HepG2 (cell line): Measurements from ENCODE around the gene TNFRSF6B. TPM values are rescaled to one million over a fixed set of nuclear protein-coding genes. Genes with fewer than 3 reads are reported as not detected.

Experiments used
- CCAR2 ChIP-seq: fragments of 200-400 bp; formaldehyde crosslinking; optimal IDR thresholded peaks from 2 replicates; pipeline ENCODE3; 2018; ENCODE audit warnings: low read depth, mild to moderate bottlenecking, low read length, moderate library complexity
- JARID2 ChIP-seq: sonication (generic); formaldehyde crosslinking; IDR thresholded peaks from 2 replicates; pipeline ENCODE4 v1.8.1; 2023; ENCODE audit warnings: missing genetic modification reagents, inconsistent platforms; ENCODE audit not compliant: insufficient replicate concordance
- NBN ChIP-seq: fragments of 450-650 bp; conservative IDR thresholded peaks from 2 replicates; pipeline ENCODE4 v1.6.1; 2017
- NFKBIZ ChIP-seq: IDR thresholded peaks from 2 replicates; pipeline ENCODE4 v1.6.1; 2018; ENCODE audit warnings: missing genetic modification reagents, missing compliant biosample characterization
- NPAS2 ChIP-seq: sonication (generic); formaldehyde crosslinking; IDR thresholded peaks from 2 replicates; pipeline ENCODE4 v1.8.0; 2022; ENCODE audit warnings: mild to moderate bottlenecking, missing genetic modification reagents, borderline replicate concordance
- PAF1 ChIP-seq: IDR thresholded peaks from 2 replicates; pipeline ENCODE4 v1.6.1; 2016; ENCODE audit warnings: missing genetic modification reagents, missing compliant biosample characterization
- SMAD3 ChIP-seq: sonication (generic); formaldehyde crosslinking; IDR thresholded peaks from 2 replicates; pipeline ENCODE4 v1.4.0; 2020; ENCODE audit warnings: missing genetic modification reagents
- TEAD3 ChIP-seq: optimal IDR thresholded peaks from 2 replicates; pipeline ENCODE3; 2016; ENCODE audit warnings: borderline replicate concordance
- YEATS4 ChIP-seq: sonication (generic); formaldehyde crosslinking; IDR thresholded peaks from 2 replicates; pipeline ENCODE4 v1.4.0; 2020; ENCODE audit warnings: missing genetic modification reagents, borderline replicate concordance
- ZFP90 ChIP-seq: sonication (generic); formaldehyde crosslinking; IDR thresholded peaks from 2 replicates; pipeline ENCODE4 v1.8.0; 2022; ENCODE audit warnings: missing genetic modification reagents, mild to moderate bottlenecking, inconsistent platforms, borderline replicate concordance
- ZFX ChIP-seq: sonication (generic); formaldehyde crosslinking; IDR thresholded peaks from 2 replicates; pipeline ENCODE4 v1.4.0; 2020; ENCODE audit warnings: mild to moderate bottlenecking, low read depth, missing genetic modification reagents, moderate library complexity
- ZNF260 ChIP-seq: sonication (generic); formaldehyde crosslinking; IDR thresholded peaks from 2 replicates; pipeline ENCODE4 v1.4.0; 2020; ENCODE audit warnings: missing genetic modification reagents, low read depth, mild to moderate bottlenecking, borderline replicate concordance
- ZNF546 ChIP-seq: sonication (generic); formaldehyde crosslinking; conservative IDR thresholded peaks from 2 replicates; pipeline ENCODE4 v1.8.1; 2023; ENCODE audit warnings: mild to moderate bottlenecking, missing genetic modification reagents
- ZNF615 ChIP-seq: sonication (generic); formaldehyde crosslinking; IDR thresholded peaks from 2 replicates; pipeline ENCODE4 v1.5.0; 2020; ENCODE audit warnings: mild to moderate bottlenecking, missing genetic modification reagents, borderline replicate concordance
- ZNF644 ChIP-seq: IDR thresholded peaks from 2 replicates; pipeline ENCODE4 v1.6.1; 2016; ENCODE audit warnings: low read depth
- ZNF747 ChIP-seq: sonication (generic); formaldehyde crosslinking; IDR thresholded peaks from 2 replicates; pipeline ENCODE4 v1.8.1; 2023; ENCODE audit warnings: missing genetic modification reagents, mild to moderate bottlenecking, borderline replicate concordance
- ZNF773 ChIP-seq: sonication (generic); formaldehyde crosslinking; IDR thresholded peaks from 2 replicates; pipeline ENCODE4 v1.4.0; 2020; ENCODE audit warnings: missing genetic modification reagents, borderline replicate concordance
- ZNF841 ChIP-seq: sonication (generic); formaldehyde crosslinking; IDR thresholded peaks from 2 replicates; pipeline ENCODE4 v1.8.1; 2023; ENCODE audit warnings: missing genetic modification reagents, borderline replicate concordance
- ZNF878 ChIP-seq: sonication (generic); formaldehyde crosslinking; IDR thresholded peaks from 2 replicates; pipeline ENCODE4 v1.8.1; 2023; ENCODE audit warnings: mild to moderate bottlenecking, missing genetic modification reagents, moderate library complexity
- ZSCAN21 ChIP-seq: sonication (generic); formaldehyde crosslinking; IDR thresholded peaks from 2 replicates; pipeline ENCODE4 v1.8.0; 2022; ENCODE audit warnings: mild to moderate bottlenecking, missing genetic modification reagents, moderate library complexity, borderline replicate concordance
- ZSCAN31 ChIP-seq: sonication (generic); formaldehyde crosslinking; IDR thresholded peaks from 2 replicates; pipeline ENCODE4 v1.5.0; 2020; ENCODE audit warnings: low read depth, mild to moderate bottlenecking, missing genetic modification reagents
- polyA plus RNA-seq, 8 experiments: library from polyadenylated mRNA; depleted of rRNA in 3 of 8; stranded (reverse) in 7 of 8; unstranded in 1 of 8; fragments of >200 nt; fragmentation: Illumina TruSeq in 4 of 8; extraction: Trizol in 4 of 8; gene quantifications; 2 replicates each; pipeline versions ENCODE4 v1.2.1 to v1.2.3, GENCODE V29; 2011 to 2016; ENCODE audit warnings: low read depth in 4 of 8, missing spikeins in 1 of 8, mixed read lengths in 1 of 8; ENCODE audit not compliant: insufficient read depth in 1 of 8
- total RNA-seq, 5 experiments: library from RNA; depleted of rRNA; stranded (reverse); fragments of >200 nt; fragmentation: Illumina TruSeq; extraction: Trizol; gene quantifications; 2 replicates each; pipeline ENCODE4 v1.2.3, GENCODE V29; 2016; ENCODE audit warnings: low read depth in 1 of 5
- TF ChIP-seq, protein P1 (sequence below): sonication (generic); formaldehyde crosslinking; IDR thresholded peaks from 2 replicates; pipeline ENCODE4 v1.4.0; 2020; ENCODE audit warnings: missing genetic modification reagents, mild to moderate bottlenecking, borderline replicate concordance
- TF ChIP-seq, protein P2 (sequence below): IDR thresholded peaks from 2 replicates; pipeline ENCODE4 v1.6.1; 2016; ENCODE audit warnings: low read depth
- TF ChIP-seq, protein P3 (sequence below): sonication (generic); formaldehyde crosslinking; IDR thresholded peaks from 2 replicates; pipeline ENCODE4 v1.4.0; 2020; ENCODE audit warnings: missing genetic modification reagents; ENCODE audit errors: not compliant biosample characterization
- TF ChIP-seq, protein P4 (sequence below): fragments of 450-650 bp; IDR thresholded peaks from 2 replicates; pipeline ENCODE4 v1.6.1; 2017

Gene TNFRSF6B
- total and polyA plus RNA-seq, 2 of the 13 experiments (the other 11 are each of a cell fraction or from before 2014, with no cell fraction given) = 0.24 TPM; not detected in 1

DNA sequence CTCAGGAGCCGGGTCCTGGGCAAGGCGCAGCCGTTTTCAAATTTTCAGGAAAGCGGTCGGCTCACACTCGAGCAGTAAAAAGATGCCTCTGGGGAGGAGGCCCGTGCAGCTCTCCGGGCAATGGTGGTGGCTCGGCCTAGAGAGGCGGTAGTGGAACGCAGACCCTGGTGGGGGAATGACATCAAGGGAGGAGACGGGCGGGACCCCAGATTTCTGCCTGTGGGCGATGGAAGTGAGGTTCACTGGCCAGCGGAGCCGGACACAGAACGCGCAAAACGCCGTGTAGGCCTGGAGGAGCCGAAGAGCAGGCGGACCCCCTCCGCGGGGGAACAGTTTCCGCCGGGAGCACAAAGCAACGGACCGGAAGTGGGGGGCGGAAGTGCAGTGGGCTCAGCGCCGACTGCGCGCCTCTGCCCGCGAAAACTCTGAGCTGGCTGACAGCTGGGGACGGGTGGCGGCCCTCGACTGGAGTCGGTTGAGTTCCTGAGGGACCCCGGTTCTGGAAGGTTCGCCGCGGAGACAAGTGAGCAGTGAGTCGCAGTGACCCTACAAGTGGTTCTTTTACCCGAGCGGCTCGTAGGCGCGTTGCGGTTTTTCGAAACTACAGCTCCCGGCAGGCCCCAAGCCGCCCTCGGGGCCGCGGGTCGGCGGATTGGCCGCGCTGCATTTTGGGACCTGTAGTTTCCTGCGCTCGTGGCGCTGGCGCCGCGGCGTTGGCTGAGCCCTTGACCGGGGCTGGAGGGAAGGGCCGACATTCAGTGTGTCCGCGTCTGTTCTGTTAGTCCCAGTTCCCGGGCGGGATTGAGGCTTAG lies 38.3 kb upstream of the TNFRSF6B start, which contains the start of gene RTEL1 (continued):
- TF ChIP-seq, protein P1, sequence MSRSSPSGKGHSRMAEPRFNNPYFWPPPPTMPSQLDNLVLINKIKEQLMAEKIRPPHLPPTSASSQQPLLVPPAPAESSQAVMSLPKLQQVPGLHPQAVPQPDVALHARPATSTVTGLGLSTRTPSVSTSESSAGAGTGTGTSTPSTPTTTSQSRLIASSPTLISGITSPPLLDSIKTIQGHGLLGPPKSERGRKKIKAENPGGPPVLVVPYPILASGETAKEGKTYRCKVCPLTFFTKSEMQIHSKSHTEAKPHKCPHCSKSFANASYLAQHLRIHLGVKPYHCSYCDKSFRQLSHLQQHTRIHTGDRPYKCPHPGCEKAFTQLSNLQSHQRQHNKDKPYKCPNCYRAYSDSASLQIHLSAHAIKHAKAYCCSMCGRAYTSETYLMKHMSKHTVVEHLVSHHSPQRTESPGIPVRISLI = no peak
- TF ChIP-seq ZSCAN21 (CRISPR knock-in tag) = peak; percentile 95
- peak; percentile 93 for TF ChIP-seq JARID2 (CRISPR knock-in tag)
- no peak; the same call in 1 of the 2 replicates for TF ChIP-seq NFKBIZ
- no peak for TF ChIP-seq NPAS2 (CRISPR knock-in tag)
- TF ChIP-seq TEAD3 (CRISPR knock-in tag) = peak; percentile 77
- no peak; the same call in 1 of the 2 replicates for TF ChIP-seq ZNF878
- TF ChIP-seq ZNF615 (CRISPR knock-in tag) = 0 out of 2 replicates have a peak, but pooled peaks have one; percentile 79
- TF ChIP-seq, protein P2, sequence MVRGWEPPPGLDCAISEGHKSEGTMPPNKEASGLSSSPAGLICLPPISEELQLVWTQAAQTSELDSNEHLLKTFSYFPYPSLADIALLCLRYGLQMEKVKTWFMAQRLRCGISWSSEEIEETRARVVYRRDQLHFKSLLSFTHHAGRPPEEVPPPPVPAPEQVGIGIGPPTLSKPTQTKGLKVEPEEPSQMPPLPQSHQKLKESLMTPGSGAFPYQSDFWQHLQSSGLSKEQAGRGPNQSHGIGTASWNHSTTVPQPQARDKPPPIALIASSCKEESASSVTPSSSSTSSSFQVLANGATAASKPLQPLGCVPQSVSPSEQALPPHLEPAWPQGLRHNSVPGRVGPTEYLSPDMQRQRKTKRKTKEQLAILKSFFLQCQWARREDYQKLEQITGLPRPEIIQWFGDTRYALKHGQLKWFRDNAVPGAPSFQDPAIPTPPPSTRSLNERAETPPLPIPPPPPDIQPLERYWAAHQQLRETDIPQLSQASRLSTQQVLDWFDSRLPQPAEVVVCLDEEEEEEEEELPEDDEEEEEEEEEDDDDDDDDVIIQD (CRISPR knock-in tag) = no peak; the same call in 1 of the 2 replicates
- peak; percentile 99 for TF ChIP-seq YEATS4 (CRISPR knock-in tag)
- no peak for TF ChIP-seq ZNF260 (CRISPR knock-in tag)
- no peak for TF ChIP-seq NBN
- peak; percentile 87; the same call in 1 of the 2 replicates for TF ChIP-seq ZNF546
- TF ChIP-seq ZFX (CRISPR knock-in tag) = peak; percentile 100
- peak; percentile 32; the same call in 1 of the 2 replicates for TF ChIP-seq ZNF644 (CRISPR knock-in tag)
- TF ChIP-seq ZNF747 = peak; percentile 86
- peak; percentile 85 for TF ChIP-seq SMAD3 (CRISPR knock-in tag)
- TF ChIP-seq ZNF841 = no peak
- no peak for TF ChIP-seq PAF1 (CRISPR knock-in tag)
- peak; percentile 82 for TF ChIP-seq ZSCAN31
- TF ChIP-seq, protein P3, sequence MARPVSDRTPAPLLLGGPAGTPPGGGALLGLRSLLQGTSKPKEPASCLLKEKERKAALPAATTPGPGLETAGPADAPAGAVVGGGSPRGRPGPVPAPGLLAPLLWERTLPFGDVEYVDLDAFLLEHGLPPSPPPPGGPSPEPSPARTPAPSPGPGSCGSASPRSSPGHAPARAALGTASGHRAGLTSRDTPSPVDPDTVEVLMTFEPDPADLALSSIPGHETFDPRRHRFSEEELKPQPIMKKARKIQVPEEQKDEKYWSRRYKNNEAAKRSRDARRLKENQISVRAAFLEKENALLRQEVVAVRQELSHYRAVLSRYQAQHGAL (CRISPR knock-in tag) = peak; percentile 99
- peak; percentile 98 for TF ChIP-seq ZFP90 (CRISPR knock-in tag)
- TF ChIP-seq ZNF773 (CRISPR knock-in tag) = peak; percentile 87; the same call in 1 of the 2 replicates
- TF ChIP-seq, protein P4, sequence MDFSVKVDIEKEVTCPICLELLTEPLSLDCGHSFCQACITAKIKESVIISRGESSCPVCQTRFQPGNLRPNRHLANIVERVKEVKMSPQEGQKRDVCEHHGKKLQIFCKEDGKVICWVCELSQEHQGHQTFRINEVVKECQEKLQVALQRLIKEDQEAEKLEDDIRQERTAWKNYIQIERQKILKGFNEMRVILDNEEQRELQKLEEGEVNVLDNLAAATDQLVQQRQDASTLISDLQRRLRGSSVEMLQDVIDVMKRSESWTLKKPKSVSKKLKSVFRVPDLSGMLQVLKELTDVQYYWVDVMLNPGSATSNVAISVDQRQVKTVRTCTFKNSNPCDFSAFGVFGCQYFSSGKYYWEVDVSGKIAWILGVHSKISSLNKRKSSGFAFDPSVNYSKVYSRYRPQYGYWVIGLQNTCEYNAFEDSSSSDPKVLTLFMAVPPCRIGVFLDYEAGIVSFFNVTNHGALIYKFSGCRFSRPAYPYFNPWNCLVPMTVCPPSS = no peak
- TF ChIP-seq CCAR2 = peak; percentile 76
